ENCODE data around the gene FIGNL2.

Gene FIGNL2

DNA sequence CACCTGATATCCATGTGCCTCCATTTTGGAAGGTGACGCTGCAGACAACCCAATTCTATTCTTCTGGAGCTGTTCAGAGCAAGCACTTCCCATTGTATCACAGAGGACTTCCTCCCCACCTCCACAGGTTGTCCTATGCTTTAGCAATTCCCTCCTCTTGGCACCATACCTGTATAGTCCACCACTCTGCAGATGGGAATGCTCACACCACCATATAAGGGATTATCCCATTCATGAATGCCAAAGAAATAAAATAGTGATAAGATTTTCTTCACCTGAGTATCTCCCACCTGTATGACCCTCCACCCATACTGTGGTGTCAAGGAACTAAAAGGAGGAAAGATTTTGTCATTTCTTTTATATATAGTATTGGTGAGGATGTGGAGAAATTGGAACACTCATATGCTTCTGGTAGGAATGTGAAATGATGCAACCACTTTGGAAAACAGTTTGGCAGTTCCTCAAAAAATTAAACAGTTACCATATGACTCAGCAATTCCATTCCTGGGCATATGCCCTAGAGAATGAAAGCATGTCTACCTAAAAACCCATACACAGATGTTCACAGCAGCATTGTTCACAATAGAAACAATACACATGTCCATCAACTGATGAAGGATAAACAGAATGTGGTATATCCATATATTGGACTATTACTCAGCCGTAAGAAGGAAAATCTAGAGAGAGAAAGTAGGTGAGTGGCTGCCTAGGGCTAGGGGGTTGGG, 75.2 kb downstream of the FIGNL2 start:
- H3K4me3 ChIP-seq (ENCODE audit: low read depth, low read length), result no peak overlapping the region
- TF ChIP-seq, protein P1, sequence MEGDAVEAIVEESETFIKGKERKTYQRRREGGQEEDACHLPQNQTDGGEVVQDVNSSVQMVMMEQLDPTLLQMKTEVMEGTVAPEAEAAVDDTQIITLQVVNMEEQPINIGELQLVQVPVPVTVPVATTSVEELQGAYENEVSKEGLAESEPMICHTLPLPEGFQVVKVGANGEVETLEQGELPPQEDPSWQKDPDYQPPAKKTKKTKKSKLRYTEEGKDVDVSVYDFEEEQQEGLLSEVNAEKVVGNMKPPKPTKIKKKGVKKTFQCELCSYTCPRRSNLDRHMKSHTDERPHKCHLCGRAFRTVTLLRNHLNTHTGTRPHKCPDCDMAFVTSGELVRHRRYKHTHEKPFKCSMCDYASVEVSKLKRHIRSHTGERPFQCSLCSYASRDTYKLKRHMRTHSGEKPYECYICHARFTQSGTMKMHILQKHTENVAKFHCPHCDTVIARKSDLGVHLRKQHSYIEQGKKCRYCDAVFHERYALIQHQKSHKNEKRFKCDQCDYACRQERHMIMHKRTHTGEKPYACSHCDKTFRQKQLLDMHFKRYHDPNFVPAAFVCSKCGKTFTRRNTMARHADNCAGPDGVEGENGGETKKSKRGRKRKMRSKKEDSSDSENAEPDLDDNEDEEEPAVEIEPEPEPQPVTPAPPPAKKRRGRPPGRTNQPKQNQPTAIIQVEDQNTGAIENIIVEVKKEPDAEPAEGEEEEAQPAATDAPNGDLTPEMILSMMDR (IDR thresholded peaks at IDR 0.05; ENCODE audit: low read depth, low read length), result no peak
- peak; percentile 52 for DNase-seq (ENCODE audit: low read depth, low spot score)
- in situ Hi-C loops (cut with HindIII; ENCODE audit: low sequenced_read_pairs), result no loop called here

DNA sequence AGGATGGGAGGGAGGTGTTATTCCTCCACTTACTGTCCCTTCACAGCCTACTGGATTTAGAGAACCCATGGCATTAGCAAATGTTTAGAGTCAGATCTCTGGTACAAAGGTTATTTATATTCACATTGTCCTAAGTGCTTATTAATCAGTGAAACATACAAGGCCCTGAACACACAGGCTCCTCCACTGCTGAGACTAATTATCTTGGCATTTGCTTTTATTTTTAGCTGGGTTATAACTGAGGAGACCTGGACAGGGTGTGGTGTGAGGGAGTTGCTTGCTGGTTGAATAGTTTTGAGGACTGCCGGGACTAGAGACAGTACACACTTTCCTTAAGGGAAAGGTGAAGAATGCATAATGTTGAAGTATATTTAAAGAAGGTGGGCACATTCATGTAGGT, 77.5 kb downstream of the FIGNL2 start:
- DNase-seq (ENCODE audit: low read depth, low spot score), result no peak
- TF ChIP-seq, protein P1 (IDR thresholded peaks at IDR 0.05; ENCODE audit: low read depth, low read length), result no peak
- no peak overlapping the region for H3K4me3 ChIP-seq (ENCODE audit: low read depth, low read length)
- in situ Hi-C loops (cut with HindIII; ENCODE audit: low sequenced_read_pairs), result no loop called here

Measured in astrocyte of the spinal cord (primary cell).